ENCODE measurements around the gene CSNK1G1. TPM values are rescaled to one million over a fixed set of nuclear protein-coding genes. Genes with fewer than 3 reads are reported as not detected.

CSNK1G1 gene
- total and polyA plus RNA-seq, 2 of the 4 experiments (the other 2 are of a cell fraction) = 7.4 to 29.4 TPM

- H2BK20ac ChIP-seq (ENCODE audit: low read depth, low read length) = no peak overlapping the region
- peak overlapping the region; percentile 93 for H2AK5ac ChIP-seq (ENCODE audit: low read depth, low read length)
- DNase-seq = no peak
- peak overlapping the region; percentile 93 for H3K56ac ChIP-seq (ENCODE audit: extremely low read depth, insufficient read depth, low read length)
- H4K91ac ChIP-seq (ENCODE audit: insufficient read depth, low read depth, low read length) = peak overlapping the region; percentile 89
- H4K5ac ChIP-seq (ENCODE audit: low read depth, low read length) = peak overlapping the region; percentile 59; the same call in 1 of the 2 replicates
- ChIA-PET CTCF (interaction anchor here (0.7 kb wide), 1 partner anchor 8 kb away, joined by 3 read pairs; no protein-coding TSS in a partner anchor), POLR2A (ENCODE audit: unreplicated experiment) (interaction anchor here (0.6 to 1.6 kb wide), 3 partner anchors 9 to 1023 kb away, joined by 3 to 7 read pairs (median 4); partner anchors contain the start of gene CLPX)
- H2AK9ac ChIP-seq (replicated peaks; ENCODE audit: low read depth, low read length, poor library complexity) = peak overlapping the region; percentile 99
- peak; percentile 85 for TF ChIP-seq MXI1 (IDR thresholded peaks at IDR 0.05; ENCODE audit: borderline replicate concordance, low read depth, low read length)
- no peak for TF ChIP-seq RAD21 (IDR thresholded peaks at IDR 0.05; ENCODE audit: low read length)
- H3K18ac ChIP-seq (ENCODE audit: low read depth, low read length) = peak overlapping the region; percentile 54; the same call in 1 of the 2 replicates
- H4K20me1 ChIP-seq (ENCODE audit: insufficient read depth, low read length) = peaks cover 37% of the 10 kb centered on the region
- H3K4ac ChIP-seq (ENCODE audit: low read depth, low read length) = peak overlapping the region; percentile 97
- peaks cover 14% of the 10 kb centered on the region for H3K9me1 ChIP-seq (ENCODE audit: insufficient read depth, low read length)
- H2BK120ac ChIP-seq (ENCODE audit: low read depth, low read length) = no peak overlapping the region
- dilution Hi-C loops (cut with HindIII; ENCODE audit: low sequenced_read_pairs, unreplicated experiment) = no loop called here
- peak overlapping the region; percentile 74 to 90 for H4K8ac ChIP-seq (ENCODE audit: low read depth in 2 of 2, low read length in 2 of 2)
- no peaks in the 10 kb centered on the region for H3K27me3 ChIP-seq (ENCODE audit: control insufficient read depth, insufficient read depth, low read length)
- H3K79me1 ChIP-seq (ENCODE audit: low read depth in 1 of 2, low read length in 2 of 2) = peaks cover 19 to 38% of the 10 kb centered on the region in 2 experiments
- H2BK15ac ChIP-seq (ENCODE audit: low read depth, low read length) = no peak overlapping the region
- H2BK5ac ChIP-seq (ENCODE audit: low read depth, low read length, poor library complexity, severe bottlenecking) = peak overlapping the region; percentile 86
- no CpG with 5 or more reads among the region's 21 CpGs for WGBS, 2 experiments (ENCODE audit: extremely low coverage in 2 of 2, insufficient read length in 1 of 2)
- H3K36me3 ChIP-seq (ENCODE audit: control insufficient read depth, insufficient read depth, low read length) = peaks cover 32% of the 10 kb centered on the region
- H3K4me3 ChIP-seq (ENCODE audit: insufficient read depth, low read depth, low read length) = peak overlapping the region; percentile 92
- peak overlapping the region; percentile 91 for H3K4me2 ChIP-seq (ENCODE audit: low read depth, low read length)
- H3K9ac ChIP-seq (ENCODE audit: low read depth, low read length) = peak overlapping the region; percentile 97
- H3K27ac ChIP-seq (ENCODE audit: insufficient read depth, low read length) = peak overlapping the region; percentile 97
- no TSS peak for BruUV-seq (replicated peaks)
- H2AFZ ChIP-seq (replicated peaks; ENCODE audit: low read length, poor library complexity) = peak overlapping the region; percentile 96
- intact Hi-C loops (cut with micrococcal nuclease) = no loop called here
- in situ Hi-C loops (cut with MboI; ENCODE audit: low sequenced_read_pairs) = no loop called here
- peak; percentile 46 for ATAC-seq (ENCODE audit: low read depth)
- H3K23ac ChIP-seq (ENCODE audit: low read depth, low read length) = peak overlapping the region; percentile 92; the same call in 1 of the 2 replicates
- peak overlapping the region; percentile 98 for H3K14ac ChIP-seq (replicated peaks; ENCODE audit: low read depth, low read length)
- peaks cover 6% of the 10 kb centered on the region for H3K4me1 ChIP-seq (ENCODE audit: control insufficient read depth, insufficient read depth, low read length)
- no peaks in the 10 kb centered on the region for H3K9me3 ChIP-seq (ENCODE audit: control insufficient read depth, insufficient read depth, low read length)
These were observed 193.5 kb downstream of the CSNK1G1 start for GRCh38 chr15:64162478-64162868.
